Measurements from ENCODE around the gene CACNG4.

Gene CACNG4

DNA sequence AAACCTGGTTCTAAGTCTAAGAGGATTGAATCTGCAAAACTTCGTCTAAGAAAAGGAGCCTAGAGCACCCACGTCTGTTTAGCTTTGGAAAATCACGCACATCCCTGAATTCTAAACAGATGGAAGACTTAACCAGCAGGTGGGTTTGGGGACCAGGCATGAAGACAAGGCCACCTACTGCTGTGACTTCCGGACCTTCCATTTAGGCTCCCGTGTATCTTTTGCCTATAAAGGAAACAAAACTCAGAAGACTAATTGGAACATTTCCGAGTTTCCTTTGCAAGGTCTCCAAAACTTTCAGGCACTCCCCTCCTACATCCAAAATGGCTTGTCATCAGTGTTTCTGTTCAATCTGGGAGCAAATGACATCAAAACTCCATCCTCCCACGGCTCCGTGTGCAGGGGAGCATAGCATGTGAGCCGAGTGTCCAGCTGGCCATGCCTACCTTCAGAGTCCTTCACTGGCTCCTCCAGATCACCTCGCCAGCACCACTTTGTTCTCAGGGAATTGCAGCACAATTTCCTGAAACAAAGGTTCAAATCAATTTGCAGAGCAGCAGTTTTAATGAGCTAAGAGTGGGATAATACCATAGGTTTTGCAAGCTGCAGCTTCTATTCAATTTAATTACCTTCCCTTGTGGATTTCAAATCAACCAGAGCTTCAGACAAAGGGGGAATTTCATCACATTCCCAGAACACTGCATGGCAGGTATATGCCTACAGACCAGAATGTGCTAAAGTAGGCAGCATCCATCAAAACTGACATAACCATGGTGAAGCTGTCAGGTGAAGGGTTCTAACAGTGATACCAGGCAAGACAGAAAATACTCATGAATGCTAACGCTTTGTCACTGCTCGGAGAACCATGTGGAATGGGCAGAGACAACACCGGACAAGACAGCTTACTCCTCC, 103.3 kb downstream of the CACNG4 start:
- H3K4me1 ChIP-seq (ENCODE audit: control insufficient read depth in 2 of 2, insufficient read depth in 2 of 2, low read length in 2 of 2): no peaks in the 10 kb centered on the region
- no peaks in the 10 kb centered on the region for H3K27me3 ChIP-seq (ENCODE audit: control insufficient read depth in 2 of 2, insufficient read depth in 2 of 2, low read length in 2 of 2)
- H3K27ac ChIP-seq (ENCODE audit: low read depth in 2 of 2, low read length in 2 of 2): no peak overlapping the region
- H3K9me3 ChIP-seq (ENCODE audit: control insufficient read depth in 2 of 2, low read length in 2 of 2): no peaks in the 10 kb centered on the region
- no peak overlapping the region for H3K9ac ChIP-seq (ENCODE audit: low read depth in 1 of 2, low read length in 2 of 2)
- H3K36me3 ChIP-seq (ENCODE audit: control insufficient read depth in 2 of 2, insufficient read depth in 2 of 2, low read length in 2 of 2): peaks cover 0 to 4% of the 10 kb centered on the region in 2 donors
- H3K4me3 ChIP-seq (ENCODE audit: low read length in 2 of 2): no peak overlapping the region

- H3K9me3 ChIP-seq (ENCODE audit: control insufficient read depth in 2 of 2, low read length in 2 of 2): no peaks in the 10 kb centered on the region
- no peaks in the 10 kb centered on the region for H3K27me3 ChIP-seq (ENCODE audit: control insufficient read depth in 2 of 2, insufficient read depth in 2 of 2, low read length in 2 of 2)
- no peak overlapping the region for H3K4me3 ChIP-seq (ENCODE audit: low read length in 2 of 2)
- H3K36me3 ChIP-seq (ENCODE audit: control insufficient read depth in 2 of 2, insufficient read depth in 2 of 2, low read length in 2 of 2): peaks cover 0 to 4% of the 10 kb centered on the region in 2 donors
- no peaks in the 10 kb centered on the region for H3K4me1 ChIP-seq (ENCODE audit: control insufficient read depth in 2 of 2, insufficient read depth in 2 of 2, low read length in 2 of 2)
- H3K9ac ChIP-seq (ENCODE audit: low read depth in 1 of 2, low read length in 2 of 2): no peak overlapping the region
- H3K27ac ChIP-seq (ENCODE audit: low read depth in 2 of 2, low read length in 2 of 2): no peak overlapping the region
Observed at GRCh38 chr17:67068999-67069398, 104.5 kb downstream of the CACNG4 start.

GRCh38 chr17:67069603-67070136, 105.2 kb downstream of the CACNG4 start:
- Histone ChIP-seq H3K9ac (ENCODE audit: low read depth in 1 of 2, low read length in 2 of 2) (no peak overlapping the region), H3K27me3 (ENCODE audit: control insufficient read depth in 2 of 2, insufficient read depth in 2 of 2, low read length in 2 of 2) (no peaks in the 10 kb centered on the region), H3K9me3 (ENCODE audit: control insufficient read depth in 2 of 2, low read length in 2 of 2) (no peaks in the 10 kb centered on the region), H3K36me3 (ENCODE audit: control insufficient read depth in 2 of 2, insufficient read depth in 2 of 2, low read length in 2 of 2) (peaks cover 0 to 4% of the 10 kb centered on the region in 2 donors), H3K27ac (ENCODE audit: low read depth in 2 of 2, low read length in 2 of 2) (no peak overlapping the region), H3K4me1 (ENCODE audit: control insufficient read depth in 2 of 2, insufficient read depth in 2 of 2, low read length in 2 of 2) (no peaks in the 10 kb centered on the region), H3K4me3 (ENCODE audit: low read length in 2 of 2) (no peak overlapping the region)

DNA sequence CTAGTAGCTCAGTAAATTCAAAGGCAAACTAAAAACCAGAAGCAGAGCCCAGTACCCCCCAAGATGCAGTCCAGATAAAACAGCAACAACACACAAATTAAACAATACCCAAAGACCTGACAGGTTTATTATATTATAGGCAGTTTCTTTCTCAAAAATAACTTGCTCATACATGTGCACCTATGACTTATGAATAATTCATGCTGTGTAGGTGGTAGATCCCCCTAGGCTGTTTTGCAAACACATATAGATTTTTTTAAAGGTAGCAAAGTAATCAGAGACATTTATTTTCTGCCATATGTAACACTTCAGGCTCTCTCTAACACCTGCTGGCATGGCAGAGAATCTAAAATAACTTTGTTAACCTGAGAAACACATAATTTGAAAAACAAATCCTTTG, 107.1 kb downstream of the CACNG4 start:
- Histone ChIP-seq H3K4me1 (ENCODE audit: control insufficient read depth in 2 of 2, insufficient read depth in 2 of 2, low read length in 2 of 2) (peaks cover 0 to 3% of the 10 kb centered on the region in 2 donors), H3K27ac (ENCODE audit: low read depth in 2 of 2, low read length in 2 of 2) (no peak overlapping the region), H3K9me3 (ENCODE audit: control insufficient read depth in 2 of 2, low read length in 2 of 2) (no peaks in the 10 kb centered on the region), H3K4me3 (ENCODE audit: low read length in 2 of 2) (no peak overlapping the region), H3K27me3 (ENCODE audit: control insufficient read depth in 2 of 2, insufficient read depth in 2 of 2, low read length in 2 of 2) (no peaks in the 10 kb centered on the region), H3K36me3 (ENCODE audit: control insufficient read depth in 2 of 2, insufficient read depth in 2 of 2, low read length in 2 of 2) (peaks cover 3 to 6% of the 10 kb centered on the region in 2 donors), H3K9ac (ENCODE audit: low read depth in 1 of 2, low read length in 2 of 2) (no peak overlapping the region)

GRCh38 chr17:67072885-67073284, 108.4 kb downstream of the CACNG4 start:
- no peaks in the 10 kb centered on the region for H3K27me3 ChIP-seq (ENCODE audit: control insufficient read depth in 2 of 2, insufficient read depth in 2 of 2, low read length in 2 of 2)
- no peaks in the 10 kb centered on the region for H3K9me3 ChIP-seq (ENCODE audit: control insufficient read depth in 2 of 2, low read length in 2 of 2)
- H3K36me3 ChIP-seq (ENCODE audit: control insufficient read depth in 2 of 2, insufficient read depth in 2 of 2, low read length in 2 of 2): peaks cover 3 to 6% of the 10 kb centered on the region in 2 donors
- H3K4me3 ChIP-seq (ENCODE audit: low read length in 2 of 2): no peak overlapping the region
- H3K9ac ChIP-seq (ENCODE audit: low read depth in 1 of 2, low read length in 2 of 2): no peak overlapping the region
- peaks cover 0 to 3% of the 10 kb centered on the region in 2 donors for H3K4me1 ChIP-seq (ENCODE audit: control insufficient read depth in 2 of 2, insufficient read depth in 2 of 2, low read length in 2 of 2)
- no peak overlapping the region for H3K27ac ChIP-seq (ENCODE audit: low read depth in 2 of 2, low read length in 2 of 2)

- Histone ChIP-seq H3K9ac (ENCODE audit: low read depth in 1 of 2, low read length in 2 of 2) (no peak overlapping the region), H3K4me3 (ENCODE audit: low read length in 2 of 2) (no peak overlapping the region), H3K4me1 (ENCODE audit: control insufficient read depth in 2 of 2, insufficient read depth in 2 of 2, low read length in 2 of 2) (peaks cover 0 to 3% of the 10 kb centered on the region in 2 donors), H3K27me3 (ENCODE audit: control insufficient read depth in 2 of 2, insufficient read depth in 2 of 2, low read length in 2 of 2) (no peaks in the 10 kb centered on the region), H3K36me3 (ENCODE audit: control insufficient read depth in 2 of 2, insufficient read depth in 2 of 2, low read length in 2 of 2) (peaks cover 6 to 13% of the 10 kb centered on the region in 2 donors), H3K27ac (ENCODE audit: low read depth in 2 of 2, low read length in 2 of 2) (no peak overlapping the region), H3K9me3 (ENCODE audit: control insufficient read depth in 2 of 2, low read length in 2 of 2) (no peaks in the 10 kb centered on the region)
Observed at GRCh38 chr17:67074781-67075180, 110.3 kb downstream of the CACNG4 start.

- Histone ChIP-seq H3K36me3 (ENCODE audit: control insufficient read depth in 2 of 2, insufficient read depth in 2 of 2, low read length in 2 of 2) (peaks cover 6 to 13% of the 10 kb centered on the region in 2 donors), H3K4me3 (ENCODE audit: low read length in 2 of 2) (no peak overlapping the region), H3K9me3 (ENCODE audit: control insufficient read depth in 2 of 2, low read length in 2 of 2) (no peaks in the 10 kb centered on the region)
Observed at GRCh38 chr17:67076290-67076689, 111.8 kb downstream of the CACNG4 start.

DNA sequence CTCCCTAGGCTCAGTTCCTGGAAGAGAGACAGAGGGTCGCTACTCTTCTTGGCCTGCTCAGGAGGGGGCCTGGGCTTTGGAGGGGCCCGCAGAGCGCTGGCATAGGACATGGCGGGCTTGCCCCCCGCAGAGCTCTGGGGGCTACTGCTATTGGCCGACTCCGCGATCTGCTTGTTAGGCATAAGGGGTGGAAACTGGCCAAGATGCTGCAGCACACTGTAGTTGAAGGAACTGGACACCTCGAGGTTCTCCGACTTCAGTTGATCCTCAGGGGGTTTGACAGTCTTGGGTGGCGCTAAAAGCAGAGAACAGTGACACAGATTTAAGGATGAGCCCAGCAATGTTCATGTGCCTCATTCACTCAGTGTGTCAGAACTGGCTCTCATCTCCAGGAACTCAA, 113.8 kb downstream of the CACNG4 start:
- Histone ChIP-seq H3K36me3 (ENCODE audit: control insufficient read depth in 2 of 2, insufficient read depth in 2 of 2, low read length in 2 of 2) (peaks cover 6 to 12% of the 10 kb centered on the region in 2 donors), H3K27me3 (ENCODE audit: control insufficient read depth in 2 of 2, insufficient read depth in 2 of 2, low read length in 2 of 2) (no peaks in the 10 kb centered on the region), H3K27ac (ENCODE audit: low read depth in 2 of 2, low read length in 2 of 2) (no peak overlapping the region), H3K4me3 (ENCODE audit: low read length in 2 of 2) (no peak overlapping the region), H3K4me1 (ENCODE audit: control insufficient read depth in 2 of 2, insufficient read depth in 2 of 2, low read length in 2 of 2) (peaks cover 0 to 6% of the 10 kb centered on the region in 2 donors), H3K9ac (ENCODE audit: low read depth in 1 of 2, low read length in 2 of 2) (no peak overlapping the region), H3K9me3 (ENCODE audit: control insufficient read depth in 2 of 2, low read length in 2 of 2) (no peaks in the 10 kb centered on the region)

More at GRCh38 chr17:67076290-67076689, 111.8 kb downstream of the CACNG4 start:
- no peak overlapping the region for H3K9ac ChIP-seq (ENCODE audit: low read depth in 1 of 2, low read length in 2 of 2)
- no peaks in the 10 kb centered on the region for H3K27me3 ChIP-seq (ENCODE audit: control insufficient read depth in 2 of 2, insufficient read depth in 2 of 2, low read length in 2 of 2)
- peaks cover 0 to 6% of the 10 kb centered on the region in 2 donors for H3K4me1 ChIP-seq (ENCODE audit: control insufficient read depth in 2 of 2, insufficient read depth in 2 of 2, low read length in 2 of 2)
- no peak overlapping the region for H3K27ac ChIP-seq (ENCODE audit: low read depth in 2 of 2, low read length in 2 of 2)

GRCh38 chr17:67079491-67079890, 115.0 kb downstream of the CACNG4 start:
- H3K9me3 ChIP-seq (ENCODE audit: control insufficient read depth in 2 of 2, low read length in 2 of 2): no peaks in the 10 kb centered on the region
- H3K27me3 ChIP-seq (ENCODE audit: control insufficient read depth in 2 of 2, insufficient read depth in 2 of 2, low read length in 2 of 2): no peaks in the 10 kb centered on the region
- peaks cover 0 to 6% of the 10 kb centered on the region in 2 donors for H3K4me1 ChIP-seq (ENCODE audit: control insufficient read depth in 2 of 2, insufficient read depth in 2 of 2, low read length in 2 of 2)
- no peak overlapping the region for H3K27ac ChIP-seq (ENCODE audit: low read depth in 2 of 2, low read length in 2 of 2)
- H3K9ac ChIP-seq (ENCODE audit: low read depth in 1 of 2, low read length in 2 of 2): no peak overlapping the region
- H3K4me3 ChIP-seq (ENCODE audit: low read length in 2 of 2): no peak overlapping the region
- H3K36me3 ChIP-seq (ENCODE audit: control insufficient read depth in 2 of 2, insufficient read depth in 2 of 2, low read length in 2 of 2): peaks cover 6 to 12% of the 10 kb centered on the region in 2 donors

- Histone ChIP-seq H3K9me3 (ENCODE audit: control insufficient read depth in 2 of 2, low read length in 2 of 2) (no peaks in the 10 kb centered on the region), H3K4me1 (ENCODE audit: control insufficient read depth in 2 of 2, insufficient read depth in 2 of 2, low read length in 2 of 2) (peaks cover 0 to 6% of the 10 kb centered on the region in 2 donors), H3K27me3 (ENCODE audit: control insufficient read depth in 2 of 2, insufficient read depth in 2 of 2, low read length in 2 of 2) (no peaks in the 10 kb centered on the region), H3K27ac (ENCODE audit: low read depth in 2 of 2, low read length in 2 of 2) (no peak overlapping the region), H3K36me3 (ENCODE audit: control insufficient read depth in 2 of 2, insufficient read depth in 2 of 2, low read length in 2 of 2) (peaks cover 6 to 10% of the 10 kb centered on the region in 2 donors), H3K4me3 (ENCODE audit: low read length in 2 of 2) (no peak overlapping the region), H3K9ac (ENCODE audit: low read depth in 1 of 2, low read length in 2 of 2) (no peak overlapping the region)
Observed at GRCh38 chr17:67080804-67081203, 116.3 kb downstream of the CACNG4 start.

Measured in mucosa of rectum (tissue), 2 donors.